CD4-positive, alpha-beta memory T cell (primary cell): ENCODE data around the gene TLR8. TPM values are rescaled to one million over a fixed set of nuclear protein-coding genes. Genes with fewer than 3 reads are reported as not detected.

ENCODE experiments used
- CTCF ChIA-PET: fragments of 350-600 bp; sonication (Branson Sonifier 250); formaldehyde crosslinking; loops from one replicate; lab custom pipeline; 2021; ENCODE audit warnings: inconsistent platforms; ENCODE audit not compliant: partially characterized antibody; lab: Charles Lee
- POLR2A ChIA-PET: fragments of 350-600 bp; sonication (Branson Sonifier 250); formaldehyde crosslinking; loops from one replicate; lab custom pipeline; 2021; ENCODE audit not compliant: partially characterized antibody; lab: Charles Lee
- DNase-seq, 5 donors: peaks; one replicate each; pipeline versions ENCODE4 v3.0.0 to v3.0.0-alpha.2; 2020 to 2022; ENCODE audit warnings: mixed read lengths in 1 of 5
- H3K27ac ChIP-seq: one replicate; pipeline ENCODE4 v1.7.0; 2013; ENCODE audit warnings: low read depth, low read length
- H3K27me3 ChIP-seq: 2 replicates; pipeline ENCODE4 v1.7.0; 2013; ENCODE audit warnings: mild to moderate bottlenecking, low read length, moderate library complexity; ENCODE audit not compliant: insufficient read depth
- H3K36me3 ChIP-seq: 2 replicates; pipeline ENCODE4 v1.7.0; 2013; ENCODE audit warnings: mild to moderate bottlenecking, low read length, moderate library complexity; ENCODE audit not compliant: insufficient read depth
- H3K4me1 ChIP-seq: 2 replicates; pipeline ENCODE4 v1.7.0; 2013; ENCODE audit warnings: mild to moderate bottlenecking, low read length, moderate library complexity; ENCODE audit not compliant: insufficient read depth
- H3K4me3 ChIP-seq, 2 donors: one replicate each; pipeline ENCODE4 v1.7.0; 2013; ENCODE audit warnings: low read length in 2 of 2, mild to moderate bottlenecking in 1 of 2
- H3K9me3 ChIP-seq, 2 donors: one replicate each; pipeline ENCODE4 v1.7.0; 2013; ENCODE audit warnings: low read length in 2 of 2, control low read depth in 1 of 2; ENCODE audit not compliant: control insufficient read depth in 1 of 2
- H3K27ac Mint-ChIP-seq, 7 donors: one replicate each; pipeline ENCODE4 v1.8.0; 2020 to 2021; ENCODE audit warnings: mixed read lengths in 7 of 7, mild to moderate bottlenecking in 6 of 7, inconsistent platforms in 3 of 7, moderate library complexity in 3 of 7
- H3K27me3 Mint-ChIP-seq, 2 donors: one replicate each; pipeline ENCODE4 v1.8.0; 2020 to 2021; ENCODE audit warnings: mixed read lengths in 2 of 2
- H3K36me3 Mint-ChIP-seq, 2 donors: one replicate each; pipeline ENCODE4 v1.8.0; 2020 to 2021; ENCODE audit warnings: mixed read lengths in 2 of 2, inconsistent platforms in 1 of 2, mild to moderate bottlenecking in 1 of 2
- H3K4me1 Mint-ChIP-seq, 4 donors: one replicate each; pipeline ENCODE4 v1.8.0; 2020 to 2021; ENCODE audit warnings: mixed read lengths in 4 of 4, mild to moderate bottlenecking in 1 of 4
- H3K4me3 Mint-ChIP-seq, 8 donors: one replicate each; pipeline ENCODE4 v1.8.0; 2020 to 2021; ENCODE audit warnings: mixed read lengths in 8 of 8, mild to moderate bottlenecking in 7 of 8, moderate library complexity in 6 of 8, inconsistent platforms in 3 of 8
- H3K9me3 Mint-ChIP-seq, 8 donors: one replicate each; pipeline ENCODE4 v1.8.0; 2020 to 2021; ENCODE audit warnings: mixed read lengths in 8 of 8, mild to moderate bottlenecking in 5 of 8, inconsistent platforms in 3 of 8, moderate library complexity in 1 of 8
- intact Hi-C: fragments of 100-400 bp; cut with micrococcal nuclease; formaldehyde crosslinking; loops from one replicate; pipeline ENCODE4 v1.15.1; 2023
- polyA plus RNA-seq, 2 donors: library from polyadenylated mRNA; unstranded; fragments of 300-500 nt; fragmentation: Illumina TruSeq; gene quantifications; one replicate each; pipeline ENCODE4 v1.2.3, GENCODE V29; 2021
- total RNA-seq, 2 experiments: library from RNA; stranded (reverse); gene quantifications; one replicate each; pipeline ENCODE4 v1.2.3, GENCODE V29; 2021

The TLR8 gene
- total and polyA plus RNA-seq, 4 experiments from 2014 or later: 0.26 to 0.33 TPM; not detected in 2

GRCh38 chrX:12912791-12913482 lies 6.5 kb downstream of the TLR8 start:
- Mint-ChIP-seq H3K4me1 (peaks cover 5 to 11% (median 10%) of the 10 kb centered on the region in 4 donors), H3K27ac (no peak overlapping the region), H3K9me3 (no peaks in the 10 kb centered on the region), H3K36me3 (no peaks in the 10 kb centered on the region), H3K27me3 (no peaks in the 10 kb centered on the region), H3K4me3 (no peak overlapping the region)
- no peak for DNase-seq
- Histone ChIP-seq H3K36me3 (no peaks in the 10 kb centered on the region), H3K27me3 (no peaks in the 10 kb centered on the region), H3K9me3 (no peaks in the 10 kb centered on the region), H3K4me1 (no peaks in the 10 kb centered on the region), H3K4me3 (no peak overlapping the region), H3K27ac (no peak overlapping the region)
- intact Hi-C loops: no loop called here
- ChIA-PET CTCF (no interaction called here), POLR2A (no interaction called here)

GRCh38 chrX:12917753-12918152 lies 11.3 kb downstream of the TLR8 start:
- CTCF ChIA-PET: interaction anchor here (1.5 kb wide), 1 partner anchor 20 kb away, joined by 5 read pairs; no protein-coding TSS in a partner anchor
- H3K4me1 Mint-ChIP-seq: peaks cover 0 to 2% (median under 1%) of the 10 kb centered on the region in 4 donors
- no peaks in the 10 kb centered on the region for H3K36me3 Mint-ChIP-seq
- no peak overlapping the region for H3K27ac ChIP-seq
- no peaks in the 10 kb centered on the region for H3K36me3 ChIP-seq
- H3K4me1 ChIP-seq: no peaks in the 10 kb centered on the region
- H3K4me3 Mint-ChIP-seq: no peak overlapping the region
- intact Hi-C loops: no loop called here
- peaks cover 0 to 9% of the 10 kb centered on the region in 2 donors for H3K27me3 Mint-ChIP-seq
- no peak overlapping the region for H3K27ac Mint-ChIP-seq
- DNase-seq: no peak
- POLR2A ChIA-PET: no interaction called here
- H3K9me3 ChIP-seq: no peaks in the 10 kb centered on the region
- peaks cover 0 to 4% (median 0%) of the 10 kb centered on the region in 8 donors for H3K9me3 Mint-ChIP-seq
- H3K27me3 ChIP-seq: no peaks in the 10 kb centered on the region
- no peak overlapping the region for H3K4me3 ChIP-seq

GRCh38 chrX:12919051-12919450 lies 12.6 kb downstream of the TLR8 start:
- no peaks in the 10 kb centered on the region for H3K36me3 ChIP-seq
- H3K27me3 ChIP-seq: no peaks in the 10 kb centered on the region
- ChIA-PET POLR2A (no interaction called here), CTCF (no interaction called here)
- H3K4me3 ChIP-seq: no peak overlapping the region
- Mint-ChIP-seq H3K27ac (no peak overlapping the region), H3K27me3 (peaks cover 0 to 9% of the 10 kb centered on the region in 2 donors), H3K9me3 (peaks cover 0 to 4% (median 0%) of the 10 kb centered on the region in 8 donors), H3K36me3 (no peaks in the 10 kb centered on the region), H3K4me3 (no peak overlapping the region), H3K4me1 (peaks cover 0 to 2% (median under 1%) of the 10 kb centered on the region in 4 donors)
- intact Hi-C loops: no loop called here
- H3K9me3 ChIP-seq: no peaks in the 10 kb centered on the region
- no peak for DNase-seq
- H3K4me1 ChIP-seq: no peaks in the 10 kb centered on the region
- H3K27ac ChIP-seq: no peak overlapping the region

GRCh38 chrX:12919620-12920019 lies 13.2 kb downstream of the TLR8 start:
- Histone ChIP-seq H3K9me3 (no peaks in the 10 kb centered on the region), H3K36me3 (no peaks in the 10 kb centered on the region), H3K27ac (no peak overlapping the region), H3K4me1 (no peaks in the 10 kb centered on the region), H3K4me3 (no peak overlapping the region), H3K27me3 (no peaks in the 10 kb centered on the region)
- POLR2A ChIA-PET: no interaction called here
- no peak for DNase-seq
- no peak overlapping the region for H3K4me3 Mint-ChIP-seq
- H3K36me3 Mint-ChIP-seq: no peaks in the 10 kb centered on the region
- CTCF ChIA-PET: no interaction called here
- H3K27me3 Mint-ChIP-seq: peaks cover 3 to 9% of the 10 kb centered on the region in 2 donors
- peaks cover 0 to 2% (median under 1%) of the 10 kb centered on the region in 4 donors for H3K4me1 Mint-ChIP-seq
- intact Hi-C loops: no loop called here
- H3K27ac Mint-ChIP-seq: no peak overlapping the region
- H3K9me3 Mint-ChIP-seq: peaks cover 0 to 4% (median 0%) of the 10 kb centered on the region in 8 donors

- Histone ChIP-seq H3K9me3 (no peaks in the 10 kb centered on the region), H3K36me3 (no peaks in the 10 kb centered on the region), H3K27ac (no peak overlapping the region), H3K4me1 (no peaks in the 10 kb centered on the region), H3K27me3 (no peaks in the 10 kb centered on the region), H3K4me3 (no peak overlapping the region)
- intact Hi-C loops: no loop called here
- Mint-ChIP-seq H3K4me1 (peaks cover 0 to 2% (median under 1%) of the 10 kb centered on the region in 4 donors), H3K36me3 (no peaks in the 10 kb centered on the region), H3K4me3 (no peak overlapping the region), H3K27me3 (peaks cover 5 to 10% of the 10 kb centered on the region in 2 donors), H3K9me3 (peaks cover 0 to 9% (median 3%) of the 10 kb centered on the region in 8 donors), H3K27ac (no peak overlapping the region)
- DNase-seq: no peak
- POLR2A ChIA-PET: no interaction called here
- CTCF ChIA-PET: no interaction called here
Observed at GRCh38 chrX:12920990-12921389, 14.6 kb downstream of the TLR8 start.

- Mint-ChIP-seq H3K9me3 (peaks cover 0 to 12% (median 3%) of the 10 kb centered on the region in 8 donors), H3K4me1 (peaks cover 0 to 2% (median under 1%) of the 10 kb centered on the region in 4 donors), H3K36me3 (no peaks in the 10 kb centered on the region), H3K27me3 (peaks cover 5 to 10% of the 10 kb centered on the region in 2 donors), H3K27ac (no peak overlapping the region), H3K4me3 (no peak overlapping the region)
- no peak for DNase-seq
- POLR2A ChIA-PET: no interaction called here
- H3K27me3 ChIP-seq: no peaks in the 10 kb centered on the region
- no peak overlapping the region for H3K27ac ChIP-seq
- H3K4me1 ChIP-seq: no peaks in the 10 kb centered on the region
- CTCF ChIA-PET: no interaction called here
- no peak overlapping the region for H3K4me3 ChIP-seq
- no peaks in the 10 kb centered on the region for H3K36me3 ChIP-seq
- H3K9me3 ChIP-seq: no peaks in the 10 kb centered on the region
- intact Hi-C loops: no loop called here
Observed at GRCh38 chrX:12921886-12922598, 15.6 kb downstream of the TLR8 start.

GRCh38 chrX:12922599-12922919 lies 16.1 kb downstream of the TLR8 start:
- Mint-ChIP-seq H3K4me1 (peaks cover 0 to 2% (median under 1%) of the 10 kb centered on the region in 4 donors), H3K36me3 (no peaks in the 10 kb centered on the region), H3K27me3 (peaks cover 5 to 10% of the 10 kb centered on the region in 2 donors), H3K9me3 (peaks cover 0 to 12% (median 3%) of the 10 kb centered on the region in 8 donors), H3K27ac (no peak overlapping the region), H3K4me3 (no peak overlapping the region)
- Histone ChIP-seq H3K36me3 (no peaks in the 10 kb centered on the region), H3K27me3 (no peaks in the 10 kb centered on the region), H3K27ac (no peak overlapping the region), H3K4me3 (no peak overlapping the region), H3K9me3 (no peaks in the 10 kb centered on the region), H3K4me1 (no peaks in the 10 kb centered on the region)
- no peak for DNase-seq
- POLR2A ChIA-PET: no interaction called here
- intact Hi-C loops: no loop called here
- CTCF ChIA-PET: no interaction called here
